GM21423 (cell line): ENCODE measurements around the gene SERTAD1.
"Not testable (repeated sequence)": the region's sequence is repeated elsewhere in the genome, so short reads cannot be mapped to it uniquely, and the experiment has no call there.

Experiments used
- ATAC-seq: cut with Tn5 transposase; IDR thresholded peaks from one replicate; pipeline ENCODE4 v1.9.1; 2021; ENCODE audit warnings: mild to moderate bottlenecking, moderate library complexity; ENCODE audit not compliant: unreplicated experiment

The SERTAD1 gene

GRCh38 chr19:40425450-40426287 lies at the start of gene SERTAD1:
Gene SERTAD1 (minus strand): TSS chr19:40425992. CDS start chr19:40423546, 2,446 bp downstream.
- peak; percentile 76 for ATAC-seq

- ATAC-seq, result no peak
These were observed 48.9 kb upstream of the SERTAD1 start for GRCh38 chr19:40474737-40475136.

- no peak for ATAC-seq
These were observed 46.7 kb upstream of the SERTAD1 start for GRCh38 chr19:40472516-40472915.

GRCh38 chr19:40471111-40471510 lies 45.3 kb upstream of the SERTAD1 start:
- ATAC-seq, result no peak

GRCh38 chr19:40469011-40469410 lies 43.2 kb upstream of the SERTAD1 start:
- no peak for ATAC-seq

GRCh38 chr19:40466985-40467734 lies 41.4 kb upstream of the SERTAD1 start, which contains the start of gene SPTBN4:
Gene SPTBN4 (plus strand): TSS chr19:40467001. CDS start chr19:40472622, 5,621 bp downstream.
- no peak for ATAC-seq

- no peak for ATAC-seq
These were observed 40.6 kb upstream of the SERTAD1 start for GRCh38 chr19:40466219-40466984.

- peak; percentile 77 for ATAC-seq
These were observed 39.9 kb upstream of the SERTAD1 start, which contains the start of gene BLVRB for GRCh38 chr19:40465557-40466218. Gene BLVRB (minus strand): TSS chr19:40465745. CDS start chr19:40465688, 57 bp downstream.

GRCh38 chr19:40465025-40465556 lies 39.3 kb upstream of the SERTAD1 start:
- no peak for ATAC-seq

- ATAC-seq, result no peak
These were observed 38.5 kb upstream of the SERTAD1 start for GRCh38 chr19:40464059-40465024.

- not testable (repeated sequence) for ATAC-seq
These were observed 37.8 kb upstream of the SERTAD1 start for GRCh38 chr19:40463587-40464037.

- no peak for ATAC-seq
These were observed 36.0 kb upstream of the SERTAD1 start for GRCh38 chr19:40461669-40462221.

- no peak for ATAC-seq
These were observed 34.4 kb upstream of the SERTAD1 start for GRCh38 chr19:40460185-40460584.

GRCh38 chr19:40458597-40458974 lies 32.8 kb upstream of the SERTAD1 start:
- ATAC-seq, result no peak

GRCh38 chr19:40457953-40458596 lies 32.3 kb upstream of the SERTAD1 start:
- ATAC-seq, result no peak

GRCh38 chr19:40457048-40457447 lies 31.3 kb upstream of the SERTAD1 start:
- ATAC-seq, result no peak

GRCh38 chr19:40453943-40454342 lies 28.2 kb upstream of the SERTAD1 start:
- not testable (repeated sequence) for ATAC-seq

- no peak for ATAC-seq
These were observed 27.5 kb upstream of the SERTAD1 start for GRCh38 chr19:40453151-40453735.
